Epithelial cell of proximal tubule (primary cell): ENCODE results near the gene ATP5MK. TPM values are rescaled to one million over a fixed set of nuclear protein-coding genes. Genes with fewer than 3 reads are reported as not detected.
A peak's percentile ranks its signal among the peaks of the same experiment; 100 is the strongest.

Experiments used
- DNase-seq: peaks from one replicate; pipeline ENCODE4 v3.0.0-alpha.2; 2011; ENCODE audit warnings: low read depth
- H3K4me3 ChIP-seq: 2 replicates; pipeline ENCODE4 v1.5.1; 2011; ENCODE audit warnings: low read depth, mild to moderate bottlenecking, low read length
- total RNA-seq: library from RNA; depleted of rRNA; stranded (reverse); fragments of >200 nt; gene quantifications from 2 replicates; pipeline ENCODE4 v1.2.3, GENCODE V29; 2015
- TF ChIP-seq, protein P1 (sequence below): conservative IDR thresholded peaks from 2 replicates; pipeline ENCODE4 v1.5.1; 2012; ENCODE audit warnings: low read depth, mild to moderate bottlenecking, low read length

Gene ATP5MK, protein sequence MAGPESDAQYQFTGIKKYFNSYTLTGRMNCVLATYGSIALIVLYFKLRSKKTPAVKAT
- total RNA-seq, result 325 and 562 TPM in 2 replicates

DNA sequence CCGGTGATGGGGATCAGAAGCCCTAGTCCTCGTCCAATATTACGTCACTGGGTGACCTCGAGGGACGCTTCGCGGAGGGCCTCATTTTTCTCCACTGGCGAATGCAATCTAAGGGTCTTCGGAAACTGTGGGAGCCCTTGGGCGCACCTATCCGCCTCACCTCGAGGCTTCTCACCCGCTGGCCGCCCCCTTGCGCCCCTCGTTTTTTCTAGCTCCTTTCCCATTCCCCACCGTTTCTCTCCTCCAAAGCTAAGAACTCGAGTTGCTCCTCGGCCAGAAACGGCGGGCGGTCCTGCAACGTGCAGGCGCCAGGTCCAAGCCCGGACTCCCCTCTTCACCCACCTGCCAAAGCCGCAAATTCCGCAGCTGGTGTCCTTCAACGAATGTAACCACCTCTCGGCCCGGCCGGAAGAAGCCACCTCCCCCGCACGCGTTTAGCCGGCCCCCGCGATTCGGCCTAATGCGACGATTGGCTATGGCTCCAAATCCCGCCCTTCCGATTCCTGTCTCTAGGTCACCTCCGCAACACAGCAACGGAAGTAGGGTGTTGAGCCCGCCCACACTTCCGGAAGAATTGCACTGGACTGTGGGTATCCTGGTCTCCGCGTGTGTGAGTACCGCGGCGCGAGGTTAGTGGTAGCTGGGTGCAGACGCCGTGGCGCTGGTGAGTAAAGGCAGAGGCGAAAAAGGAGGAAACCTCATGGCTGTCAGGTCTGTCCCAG lies at the start of gene ATP5MK, which contains the start of gene PDCD11:
Gene ATP5MK (minus strand): TSS at position 409 of the 722 bp plus-strand sequence. CDS start 4,018 bp downstream, outside the sequence.
Gene PDCD11 (plus strand): TSS at position 560 of the 722 bp plus-strand sequence. CDS start 1,801 bp downstream, outside the sequence.
- H3K4me3 ChIP-seq, result peak within 1 kb of the TSS; percentile 83
- TF ChIP-seq, protein P1, sequence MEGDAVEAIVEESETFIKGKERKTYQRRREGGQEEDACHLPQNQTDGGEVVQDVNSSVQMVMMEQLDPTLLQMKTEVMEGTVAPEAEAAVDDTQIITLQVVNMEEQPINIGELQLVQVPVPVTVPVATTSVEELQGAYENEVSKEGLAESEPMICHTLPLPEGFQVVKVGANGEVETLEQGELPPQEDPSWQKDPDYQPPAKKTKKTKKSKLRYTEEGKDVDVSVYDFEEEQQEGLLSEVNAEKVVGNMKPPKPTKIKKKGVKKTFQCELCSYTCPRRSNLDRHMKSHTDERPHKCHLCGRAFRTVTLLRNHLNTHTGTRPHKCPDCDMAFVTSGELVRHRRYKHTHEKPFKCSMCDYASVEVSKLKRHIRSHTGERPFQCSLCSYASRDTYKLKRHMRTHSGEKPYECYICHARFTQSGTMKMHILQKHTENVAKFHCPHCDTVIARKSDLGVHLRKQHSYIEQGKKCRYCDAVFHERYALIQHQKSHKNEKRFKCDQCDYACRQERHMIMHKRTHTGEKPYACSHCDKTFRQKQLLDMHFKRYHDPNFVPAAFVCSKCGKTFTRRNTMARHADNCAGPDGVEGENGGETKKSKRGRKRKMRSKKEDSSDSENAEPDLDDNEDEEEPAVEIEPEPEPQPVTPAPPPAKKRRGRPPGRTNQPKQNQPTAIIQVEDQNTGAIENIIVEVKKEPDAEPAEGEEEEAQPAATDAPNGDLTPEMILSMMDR, result peak; percentile 34
- peak; percentile 87 for DNase-seq

- TF ChIP-seq, protein P1, result no peak
- H3K4me3 ChIP-seq, result no peak overlapping the region
- DNase-seq, result no peak
Measured at GRCh38 chr10:103445366-103445765, 49.1 kb upstream of the ATP5MK start.

GRCh38 chr10:103444478-103444877 lies 48.2 kb upstream of the ATP5MK start:
- H3K4me3 ChIP-seq, result no peak overlapping the region
- TF ChIP-seq, protein P1, result no peak
- no peak for DNase-seq

DNA sequence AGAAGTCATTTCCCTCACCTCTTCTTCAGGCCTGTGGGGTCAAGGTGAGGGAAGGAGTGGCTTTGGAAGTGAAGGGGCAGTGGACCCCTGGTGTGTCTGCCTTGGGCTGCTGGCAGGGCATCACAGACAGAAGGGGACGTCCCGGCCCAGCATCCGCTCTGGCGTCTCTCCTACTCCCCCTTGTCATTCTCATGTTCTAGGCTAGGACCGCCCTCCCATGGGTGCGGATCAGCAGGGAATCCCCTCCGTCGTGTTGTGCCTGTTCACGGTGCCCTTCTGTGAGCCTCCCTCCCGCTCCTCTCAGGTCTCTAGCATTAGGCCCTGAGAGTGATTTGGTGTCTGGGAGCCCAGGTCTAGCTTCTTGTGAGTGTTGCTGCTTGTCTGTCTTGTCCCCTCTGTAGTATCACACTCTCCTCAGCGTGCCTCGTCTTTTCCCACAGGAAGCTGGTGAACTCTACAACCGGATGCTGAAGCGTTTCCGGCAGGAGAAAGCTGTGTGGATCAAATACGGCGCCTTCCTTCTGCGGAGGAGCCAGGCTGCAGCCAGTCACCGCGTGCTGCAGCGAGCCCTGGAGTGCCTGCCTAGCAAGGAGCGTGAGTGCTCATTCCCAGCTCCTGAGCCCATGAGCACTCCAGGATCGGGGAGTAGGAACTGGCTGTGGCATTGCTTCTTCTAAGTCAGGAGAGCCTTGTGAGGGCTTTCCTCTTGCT lies 47.4 kb upstream of the ATP5MK start:
- no peak overlapping the region for H3K4me3 ChIP-seq
- TF ChIP-seq, protein P1, result no peak
- DNase-seq, result no peak

GRCh38 chr10:103442031-103442461 lies 45.8 kb upstream of the ATP5MK start:
- no peak overlapping the region for H3K4me3 ChIP-seq
- TF ChIP-seq, protein P1, result no peak
- no peak for DNase-seq

GRCh38 chr10:103441611-103442010 lies 45.3 kb upstream of the ATP5MK start:
- DNase-seq, result no peak
- no peak overlapping the region for H3K4me3 ChIP-seq
- TF ChIP-seq, protein P1, result no peak
